Melanocyte of skin (primary cell): Measurements from ENCODE around the gene MAOB. TPM values are rescaled to one million over a fixed set of nuclear protein-coding genes. Genes with fewer than 3 reads are reported as not detected.

Experiments used
- total RNA-seq, 2 donors: library from RNA; depleted of rRNA; stranded (reverse); fragments of >200 nt; gene quantifications; 2 replicates each; pipeline ENCODE4 v1.2.3, GENCODE V29; 2012

The MAOB gene
- under 1 TPM in 1 of 2 donors, not detected in 1; 0.33 TPM for total RNA-seq

GRCh38 chrX:43882294-43882681 is at the start of gene MAOB:
MAOB (minus strand) TSS chrX:43882450; CDS start chrX:43882299, 151 bp downstream.

Other genes with a start within 250 kb of the MAOB start
- 1 to 10 TPM; 5.5 to 7.0 TPM for gene MAOA, start 226.2 kb downstream of the MAOB start, total RNA-seq
- under 1 TPM in 1 of 2 donors, not detected in 1; 0.69 TPM for gene NDP, start 90.9 kb upstream of the MAOB start, total RNA-seq